Activated gamma-delta T cell treated with anti-CD3 and anti-CD28 coated beads, Interleukin-2, amount 50 U/mL, for 16 hours (primary cell): ENCODE data around the gene PRPF38B.

Experiments used
- DNase-seq: peaks from one replicate; pipeline ENCODE4 v3.0.0-alpha.2; 2020; ENCODE audit warnings: low read depth

PRPF38B gene

GRCh38 chr1:108717774-108718316 lies 25.7 kb downstream of the PRPF38B start:
- no peak for DNase-seq

- DNase-seq: no peak
Measured at GRCh38 chr1:108718927-108719655, 27.0 kb downstream of the PRPF38B start.

- DNase-seq: no peak
Measured at GRCh38 chr1:108719656-108720435, 27.7 kb downstream of the PRPF38B start.

- no peak for DNase-seq
Measured at GRCh38 chr1:108722292-108722691, 30.2 kb downstream of the PRPF38B start.

GRCh38 chr1:108725906-108726305 lies 33.8 kb downstream of the PRPF38B start:
- DNase-seq: no peak

- no peak for DNase-seq
Measured at GRCh38 chr1:108728327-108728923, 36.3 kb downstream of the PRPF38B start.

GRCh38 chr1:108729481-108729880 lies 37.4 kb downstream of the PRPF38B start:
- no peak for DNase-seq

GRCh38 chr1:108732398-108732797 lies 40.3 kb downstream of the PRPF38B start:
- no peak for DNase-seq

GRCh38 chr1:108734171-108734865 lies 42.2 kb downstream of the PRPF38B start:
- DNase-seq: no peak

GRCh38 chr1:108742253-108742652 lies 50.1 kb downstream of the PRPF38B start:
- DNase-seq: no peak

GRCh38 chr1:108745980-108746381 lies 53.9 kb downstream of the PRPF38B start:
- no peak for DNase-seq

GRCh38 chr1:108746382-108747170 lies 54.5 kb downstream of the PRPF38B start, which contains the start of gene STXBP3:
Gene STXBP3 (plus strand): TSS chr1:108746674. CDS start chr1:108746738, 64 bp downstream.
- DNase-seq: peak; percentile 100

GRCh38 chr1:108747171-108747850 lies 55.2 kb downstream of the PRPF38B start:
- DNase-seq: no peak

GRCh38 chr1:108747898-108748297 lies 55.8 kb downstream of the PRPF38B start:
- DNase-seq: no peak

GRCh38 chr1:108749081-108749480 lies 57.0 kb downstream of the PRPF38B start:
- no peak for DNase-seq

- no peak for DNase-seq
Measured at GRCh38 chr1:108750476-108751181, 58.5 kb downstream of the PRPF38B start.
